IMR-90 (cell line): ENCODE data around the gene GARS1.

Source experiments
- POLR2A ChIP-seq: IDR thresholded peaks from 2 replicates; pipeline ENCODE4 v1.6.1; 2012; ENCODE audit warnings: mild to moderate bottlenecking, low read depth, low read length
- RFX5 ChIP-seq: IDR thresholded peaks from 2 replicates; pipeline ENCODE4 v1.8.0; 2012; ENCODE audit warnings: low read depth, mild to moderate bottlenecking, low read length, moderate library complexity
- TF ChIP-seq, protein P1 (sequence below): conservative IDR thresholded peaks from 2 replicates; pipeline ENCODE4 v1.5.1; 2012; ENCODE audit warnings: mild to moderate bottlenecking, low read depth, low read length, improper control_type of control experiment

DNA sequence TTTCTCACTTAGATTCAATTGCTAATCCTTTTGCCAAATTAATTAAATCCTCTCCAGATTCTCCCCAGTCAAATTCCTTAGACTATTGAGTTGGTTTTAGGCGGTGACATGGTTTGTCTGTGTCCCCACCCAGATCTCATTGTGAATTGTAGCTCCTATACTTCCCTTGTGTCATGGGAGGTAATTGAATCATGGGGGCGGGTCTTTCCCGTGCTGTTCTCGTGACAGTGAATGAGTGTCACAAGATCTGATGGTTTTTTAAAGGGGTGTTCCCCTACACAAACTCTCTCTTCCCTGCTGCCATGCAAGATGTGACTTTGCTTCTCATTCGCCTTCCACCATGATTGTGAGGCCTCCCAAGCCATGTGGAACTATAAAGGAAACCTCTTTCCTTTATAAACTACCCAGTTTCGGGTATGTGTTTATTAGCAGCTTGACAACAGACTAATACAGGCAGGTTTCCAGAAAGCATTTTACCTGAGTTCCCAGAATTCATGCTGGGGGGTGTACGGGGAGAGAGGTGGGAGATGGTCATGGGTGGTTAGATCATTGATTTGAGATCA lies 44.7 kb upstream of the GARS1 start:
- TF ChIP-seq, protein P1, sequence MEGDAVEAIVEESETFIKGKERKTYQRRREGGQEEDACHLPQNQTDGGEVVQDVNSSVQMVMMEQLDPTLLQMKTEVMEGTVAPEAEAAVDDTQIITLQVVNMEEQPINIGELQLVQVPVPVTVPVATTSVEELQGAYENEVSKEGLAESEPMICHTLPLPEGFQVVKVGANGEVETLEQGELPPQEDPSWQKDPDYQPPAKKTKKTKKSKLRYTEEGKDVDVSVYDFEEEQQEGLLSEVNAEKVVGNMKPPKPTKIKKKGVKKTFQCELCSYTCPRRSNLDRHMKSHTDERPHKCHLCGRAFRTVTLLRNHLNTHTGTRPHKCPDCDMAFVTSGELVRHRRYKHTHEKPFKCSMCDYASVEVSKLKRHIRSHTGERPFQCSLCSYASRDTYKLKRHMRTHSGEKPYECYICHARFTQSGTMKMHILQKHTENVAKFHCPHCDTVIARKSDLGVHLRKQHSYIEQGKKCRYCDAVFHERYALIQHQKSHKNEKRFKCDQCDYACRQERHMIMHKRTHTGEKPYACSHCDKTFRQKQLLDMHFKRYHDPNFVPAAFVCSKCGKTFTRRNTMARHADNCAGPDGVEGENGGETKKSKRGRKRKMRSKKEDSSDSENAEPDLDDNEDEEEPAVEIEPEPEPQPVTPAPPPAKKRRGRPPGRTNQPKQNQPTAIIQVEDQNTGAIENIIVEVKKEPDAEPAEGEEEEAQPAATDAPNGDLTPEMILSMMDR: no peak
- TF ChIP-seq POLR2A (no peak), RFX5 (no peak)
